COR-L47 (cell line): ENCODE measurements around the gene TSPAN10.

ENCODE experiments used
- DNase-seq: peaks from one replicate; lab custom pipeline; 2025; lab: John Stamatoyannopoulos, UW

Gene TSPAN10

DNA sequence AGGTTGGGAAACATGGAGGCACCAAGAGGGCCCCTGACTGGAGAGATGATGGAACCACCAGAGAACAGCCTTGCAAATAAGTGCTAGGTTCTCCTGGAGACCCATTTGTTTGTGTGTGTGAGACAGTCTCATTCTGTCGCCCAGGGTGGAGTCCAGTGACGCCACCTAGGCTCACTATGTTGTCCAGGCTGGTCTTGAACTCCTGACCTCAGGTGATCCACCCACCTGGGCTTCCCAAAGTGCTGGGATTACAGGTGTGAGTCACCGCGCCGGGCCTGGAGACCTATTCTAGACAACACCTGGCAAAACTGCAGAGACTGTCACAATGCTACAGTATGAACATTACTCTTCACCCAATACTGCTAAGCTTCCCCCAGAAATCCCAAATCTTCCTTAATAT, 1.6 kb upstream of the TSPAN10 start:
- no peak for DNase-seq

DNA sequence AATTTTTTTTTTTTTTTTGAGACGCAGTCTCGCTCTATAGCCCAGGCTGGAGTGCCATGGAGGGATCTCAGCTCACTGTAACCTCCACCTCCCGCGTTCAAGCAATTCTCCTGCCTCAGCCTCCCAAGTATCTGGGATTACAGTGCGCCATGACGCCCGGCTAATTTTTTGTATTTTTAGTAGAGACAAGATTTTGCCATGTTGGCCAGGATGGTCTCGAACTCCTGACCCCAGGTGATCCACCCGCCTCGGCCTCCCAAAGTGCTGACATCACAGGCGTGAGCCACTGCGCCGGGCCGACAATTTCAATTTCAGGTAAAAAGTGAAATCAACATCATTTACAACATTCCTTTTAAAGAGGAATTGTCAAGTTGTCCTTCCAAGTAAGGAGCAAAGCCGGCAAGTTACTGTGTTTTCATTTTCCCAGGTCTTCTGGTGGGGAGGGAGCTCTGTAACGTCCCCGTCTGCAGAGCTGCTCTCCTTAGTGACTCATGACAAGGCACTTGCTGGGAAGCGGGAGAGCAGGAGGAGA, 957 bp upstream of the TSPAN10 start:
- DNase-seq = no peak

DNA sequence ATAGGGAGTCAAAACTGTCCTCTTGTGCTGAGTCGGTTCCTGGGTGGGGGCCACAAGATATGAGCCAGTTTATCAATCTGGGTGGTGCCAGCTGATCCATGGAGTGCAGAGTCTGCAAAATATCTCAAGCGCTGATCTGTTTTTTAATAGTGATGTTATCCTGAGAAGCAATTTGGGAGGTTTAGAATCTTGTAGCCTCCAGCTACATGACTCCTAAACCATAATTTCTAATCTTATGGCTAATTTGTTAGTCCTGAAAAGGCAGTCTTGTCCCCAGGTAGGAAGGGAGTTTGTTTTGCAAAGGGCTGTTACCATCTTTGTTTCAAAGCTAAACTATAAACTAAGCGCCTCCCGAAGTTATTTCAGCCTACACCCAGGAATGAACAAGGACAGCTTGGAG, 1.7 kb downstream of the TSPAN10 start:
- DNase-seq = no peak

DNA sequence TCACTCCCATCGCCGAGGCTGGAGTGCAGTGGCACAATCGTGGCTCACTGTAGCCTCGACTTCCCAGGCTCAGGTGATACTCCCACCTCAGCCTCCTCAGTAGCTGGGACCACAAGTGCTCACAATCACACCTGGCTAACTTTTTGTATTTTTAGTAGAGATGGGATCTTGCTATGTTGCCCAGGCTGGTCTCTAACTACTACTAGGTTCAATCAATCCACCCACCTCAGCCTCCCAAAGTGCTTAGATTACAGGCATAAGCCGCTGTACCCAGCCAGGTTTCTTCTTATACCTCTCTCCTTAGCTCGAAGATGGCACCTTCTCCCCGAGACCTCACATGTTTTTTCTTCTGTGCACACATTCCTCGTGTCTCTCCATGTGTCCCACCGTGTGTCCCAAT, 3.0 kb downstream of the TSPAN10 start:
- no peak for DNase-seq

DNA sequence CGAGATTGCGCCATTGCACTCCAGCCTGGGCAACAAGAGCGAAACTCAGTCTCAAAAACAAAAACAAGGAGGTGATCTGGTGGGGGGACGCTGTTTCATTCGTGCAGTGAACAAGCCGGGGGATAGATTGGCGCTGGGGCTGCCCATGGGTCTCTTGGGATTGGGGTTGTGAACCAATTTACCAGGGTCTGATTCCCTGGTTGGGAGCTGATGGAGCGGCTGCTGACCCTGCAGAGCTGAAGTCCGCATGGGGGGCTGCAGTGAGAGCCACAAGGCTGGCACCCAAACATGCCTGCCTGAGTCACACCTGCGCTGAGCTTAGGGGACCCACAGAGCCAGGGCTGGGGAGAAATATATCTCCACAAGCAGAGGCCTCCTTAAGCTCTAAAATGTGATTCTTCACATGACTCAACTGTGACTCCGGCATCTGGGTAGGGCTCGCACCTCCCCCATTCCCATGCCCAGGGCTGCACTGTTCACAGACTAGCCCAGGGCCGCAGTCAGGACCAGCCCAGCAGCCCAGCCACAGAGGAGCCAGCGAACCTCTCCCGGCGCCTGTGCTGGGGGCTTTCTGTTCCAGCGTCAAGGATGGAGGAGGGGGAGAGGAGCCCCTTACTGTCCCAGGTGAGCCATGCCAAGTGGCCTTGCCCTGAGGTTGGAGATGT, 5.0 kb downstream of the TSPAN10 start:
- DNase-seq = no peak

DNA sequence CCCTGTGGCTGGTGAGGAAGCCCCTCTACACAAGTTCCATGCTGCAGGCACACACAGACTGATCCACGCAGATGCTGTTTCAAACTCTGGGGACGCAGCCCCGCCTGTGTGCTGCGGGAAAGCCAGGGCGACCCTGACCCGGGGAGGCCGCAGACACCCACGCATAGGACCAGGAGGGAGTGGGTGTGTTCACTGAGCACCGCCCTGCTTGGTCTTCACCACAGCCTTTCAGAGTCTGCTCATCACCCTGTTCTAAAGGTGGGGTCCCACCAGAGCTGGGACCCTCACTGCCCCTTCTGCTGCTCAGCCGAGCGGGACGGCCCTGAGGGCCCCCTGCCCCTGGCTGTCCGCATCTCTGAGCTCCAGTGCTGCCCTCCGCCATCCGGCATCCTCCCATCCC, 7.5 kb downstream of the TSPAN10 start:
- no peak for DNase-seq

DNA sequence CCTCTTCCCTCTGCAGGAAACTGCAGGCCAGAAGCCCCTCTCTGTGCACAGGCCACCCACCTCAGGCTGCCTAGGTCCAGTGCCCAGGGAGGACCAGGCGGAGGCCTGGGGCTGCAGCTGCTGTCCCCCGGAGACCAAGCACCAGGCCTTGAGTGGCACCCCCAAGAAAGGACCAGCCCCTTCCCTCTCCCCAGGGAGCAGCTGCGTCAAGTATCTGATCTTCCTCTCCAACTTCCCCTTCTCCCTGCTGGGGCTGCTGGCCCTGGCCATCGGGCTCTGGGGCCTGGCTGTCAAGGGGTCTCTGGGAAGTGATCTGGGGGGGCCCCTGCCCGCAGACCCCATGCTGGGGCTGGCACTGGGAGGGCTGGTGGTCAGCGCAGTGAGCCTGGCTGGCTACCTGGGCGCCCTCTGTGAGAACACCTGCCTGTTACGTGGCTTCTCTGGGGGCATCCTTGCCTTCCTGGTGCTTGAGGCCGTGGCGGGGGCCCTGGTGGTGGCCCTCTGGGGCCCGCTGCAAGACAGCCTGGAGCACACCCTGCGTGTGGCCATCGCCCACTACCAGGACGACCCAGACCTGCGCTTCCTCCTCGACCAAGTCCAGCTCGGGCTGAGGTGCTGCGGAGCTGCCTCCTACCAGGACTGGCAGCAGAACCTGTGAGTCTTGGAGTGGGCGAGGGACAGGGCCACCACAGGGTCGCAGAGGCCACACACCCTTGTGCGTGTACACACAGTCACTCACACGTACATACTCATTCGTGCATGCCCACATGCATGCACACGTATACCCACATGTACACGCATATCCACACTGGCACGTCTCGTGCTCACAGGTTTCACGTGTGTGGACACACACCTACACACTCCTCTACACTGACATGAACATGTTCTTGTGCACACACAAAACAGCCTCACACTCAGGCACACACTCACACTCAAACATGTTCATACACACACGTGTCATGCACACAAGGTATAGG, 8.3 kb downstream of the TSPAN10 start:
- no peak for DNase-seq

DNA sequence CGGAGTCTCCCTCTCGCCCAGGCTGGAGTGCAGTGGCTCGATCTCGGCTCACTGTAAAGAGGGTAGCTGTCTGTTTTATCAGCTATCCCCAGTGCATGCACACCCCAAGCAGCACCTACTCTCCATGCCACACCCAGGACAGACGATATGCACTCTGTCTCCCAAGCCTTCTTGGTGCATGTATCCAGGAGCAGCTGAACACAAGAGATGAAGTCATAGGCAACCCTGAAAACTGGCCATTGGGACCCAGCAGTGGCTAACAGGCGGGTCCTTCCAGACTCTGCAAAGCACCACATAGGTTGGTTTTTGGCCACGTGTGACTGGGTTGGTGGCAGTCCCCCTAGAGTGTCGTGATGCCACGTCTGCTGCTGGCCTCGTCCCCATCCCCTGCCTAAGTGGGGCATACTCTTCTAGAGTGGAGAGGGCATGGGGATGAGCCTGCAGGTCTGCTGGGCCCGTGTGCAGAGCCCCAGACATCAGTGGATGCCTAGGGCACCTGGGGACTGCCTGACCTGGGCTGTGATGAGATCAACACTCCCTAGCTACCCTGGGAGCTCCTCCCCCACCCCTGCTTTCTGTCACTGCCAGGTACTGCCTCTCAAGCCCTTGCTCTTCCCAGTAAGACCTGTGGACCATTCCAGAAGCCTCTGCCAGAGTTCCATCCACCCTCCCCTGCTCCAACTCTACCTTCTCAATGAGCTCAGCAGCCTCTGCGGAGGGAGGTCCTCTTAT, 10.0 kb downstream of the TSPAN10 start:
- DNase-seq = no peak

DNA sequence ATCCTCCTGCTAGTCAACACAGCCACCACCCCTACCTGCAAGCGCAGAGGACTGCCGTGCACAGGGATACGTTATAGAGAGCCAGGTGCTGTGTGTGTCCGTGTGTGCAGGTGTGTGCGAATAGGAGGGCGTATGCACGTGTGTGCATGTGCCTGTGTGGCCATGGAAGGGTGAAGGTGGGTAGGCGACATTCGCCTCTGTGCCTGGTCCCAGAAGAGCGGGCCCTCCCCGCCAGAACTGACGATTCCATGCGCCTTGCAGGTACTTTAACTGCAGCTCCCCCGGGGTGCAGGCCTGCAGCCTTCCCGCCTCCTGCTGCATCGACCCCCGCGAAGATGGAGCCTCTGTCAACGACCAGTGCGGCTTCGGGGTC, 10.6 kb downstream of the TSPAN10 start:
- DNase-seq = no peak

DNA sequence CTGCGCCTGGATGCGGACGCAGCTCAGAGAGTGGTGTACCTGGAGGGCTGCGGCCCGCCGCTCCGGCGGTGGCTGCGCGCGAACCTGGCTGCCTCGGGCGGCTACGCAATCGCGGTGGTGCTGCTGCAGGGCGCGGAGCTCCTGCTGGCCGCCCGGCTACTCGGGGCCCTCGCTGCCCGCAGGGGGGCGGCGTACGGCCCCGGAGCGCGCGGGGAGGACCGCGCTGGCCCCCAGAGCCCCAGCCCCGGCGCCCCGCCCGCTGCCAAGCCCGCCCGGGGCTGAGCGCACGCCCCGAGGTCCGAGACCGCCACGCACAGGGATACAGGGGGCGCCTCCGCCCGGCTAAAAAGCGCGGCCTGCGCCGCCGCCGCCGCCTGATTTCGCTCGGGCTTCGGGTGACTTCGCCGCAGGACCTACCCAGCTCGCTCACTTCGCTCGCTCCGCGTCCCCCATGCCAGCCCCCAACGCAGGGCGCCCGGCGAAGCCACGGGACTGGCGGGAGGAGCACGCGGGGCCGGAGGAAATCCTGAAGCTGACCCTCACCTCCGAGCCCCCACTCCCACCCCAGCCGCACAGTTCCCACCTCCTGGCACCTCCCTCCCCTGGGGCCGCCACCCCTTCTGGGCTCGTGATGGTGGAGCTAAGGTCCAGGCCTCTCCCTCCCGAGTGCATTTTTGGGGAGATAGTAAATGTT, 11.2 kb downstream of the TSPAN10 start:
- DNase-seq = no peak

DNA sequence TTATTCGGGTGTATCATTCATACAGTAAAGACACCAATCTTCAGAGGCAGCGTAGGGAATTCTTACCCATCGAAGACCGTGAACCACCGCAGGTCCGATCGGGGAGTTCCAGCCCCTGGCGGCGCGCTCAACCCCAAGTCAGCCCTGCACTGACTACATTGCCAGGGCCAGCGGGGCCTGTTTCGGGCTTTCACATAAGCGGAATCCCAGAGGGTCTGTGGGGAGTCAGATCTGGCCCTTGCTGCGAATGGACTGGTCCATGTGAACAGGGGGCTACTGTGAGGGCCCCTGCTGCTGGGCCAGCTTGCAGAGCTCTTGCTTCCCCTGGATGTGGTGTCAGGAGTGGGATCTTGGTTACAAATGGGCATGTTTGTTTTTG, 11.7 kb downstream of the TSPAN10 start:
- DNase-seq = no peak

DNA sequence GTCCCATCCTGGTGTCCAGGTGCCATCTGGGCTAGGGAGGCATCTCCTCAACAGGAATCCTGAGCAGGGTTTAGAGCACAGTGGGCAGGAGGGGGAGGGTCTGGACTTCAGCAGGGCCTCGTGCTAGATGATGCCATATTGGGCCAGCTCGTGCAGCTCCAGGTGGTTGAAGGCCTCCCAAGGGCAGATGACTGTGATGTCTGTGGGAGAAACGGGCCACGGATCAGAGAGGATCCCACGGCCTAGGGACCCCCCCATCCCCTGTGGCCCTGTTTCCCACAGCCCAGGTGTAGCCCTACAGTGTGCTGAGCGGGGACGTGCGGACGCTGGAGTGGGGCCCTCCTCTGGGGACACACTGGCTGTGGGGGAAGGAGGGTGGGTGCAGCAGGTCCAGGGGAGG, 14.0 kb downstream of the TSPAN10 start:
- no peak for DNase-seq

DNA sequence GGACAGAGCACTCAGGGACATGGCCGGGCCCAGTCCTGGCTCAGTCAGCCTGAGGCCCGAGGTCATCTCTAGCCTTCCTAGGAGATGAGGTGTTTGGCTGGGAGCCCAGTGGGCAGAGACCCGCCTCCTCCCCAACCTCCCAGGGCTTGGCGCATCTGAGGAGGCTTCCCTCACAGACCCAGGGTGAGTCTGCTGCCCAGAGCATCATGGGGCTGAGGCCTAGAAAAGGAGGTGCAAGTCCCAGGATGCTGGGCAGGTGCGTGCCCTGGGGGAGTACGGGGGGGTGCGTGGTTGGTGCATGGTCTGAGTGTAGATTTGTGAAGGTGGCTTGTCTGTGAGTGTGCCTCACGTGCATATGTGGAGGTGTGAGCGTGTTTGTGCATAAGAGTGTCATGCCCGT, 14.7 kb downstream of the TSPAN10 start:
- DNase-seq = no peak

DNA sequence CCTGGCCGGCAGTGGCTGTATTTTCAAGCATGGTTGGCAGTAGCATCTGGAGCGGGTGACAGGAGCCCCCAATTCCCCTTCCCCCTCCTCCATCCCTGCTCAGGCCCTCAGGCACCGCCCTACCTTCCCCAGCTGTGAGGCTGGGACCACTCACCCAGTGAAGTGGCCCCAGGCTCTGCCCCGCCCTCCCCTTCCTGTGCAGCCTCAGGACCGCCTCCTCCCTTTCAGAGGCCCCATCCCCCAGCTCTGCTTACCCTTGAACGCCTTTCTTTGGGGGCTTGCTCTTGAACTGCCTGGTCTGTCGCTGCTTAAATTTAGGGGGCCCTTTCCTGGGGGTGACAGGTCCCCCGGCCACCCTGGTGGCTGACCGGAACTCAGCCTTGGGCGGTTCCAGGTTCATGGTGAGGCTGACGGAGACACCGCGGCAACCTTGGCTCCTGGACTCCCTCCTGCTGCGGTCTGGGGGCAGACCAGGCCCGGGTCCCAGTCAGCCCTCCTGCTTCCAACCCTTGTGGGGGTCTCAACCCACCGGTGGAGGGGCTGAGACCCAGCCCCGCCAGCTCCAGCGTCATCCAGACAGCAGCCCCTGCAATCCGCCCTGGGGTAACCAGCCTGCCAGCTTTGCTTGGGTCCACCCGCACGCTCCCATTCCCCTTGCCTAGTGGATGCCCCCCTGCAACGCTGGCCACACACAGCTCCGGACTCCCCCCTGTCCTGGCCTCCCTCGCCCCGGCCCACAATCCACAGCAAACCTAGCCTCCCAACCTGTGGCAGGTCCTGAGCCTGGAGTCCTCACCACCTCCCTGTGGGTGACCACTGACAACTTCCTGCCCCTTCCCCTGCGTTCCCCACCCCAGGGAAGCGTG, 16.1 kb downstream of the TSPAN10 start:
- no peak for DNase-seq

DNA sequence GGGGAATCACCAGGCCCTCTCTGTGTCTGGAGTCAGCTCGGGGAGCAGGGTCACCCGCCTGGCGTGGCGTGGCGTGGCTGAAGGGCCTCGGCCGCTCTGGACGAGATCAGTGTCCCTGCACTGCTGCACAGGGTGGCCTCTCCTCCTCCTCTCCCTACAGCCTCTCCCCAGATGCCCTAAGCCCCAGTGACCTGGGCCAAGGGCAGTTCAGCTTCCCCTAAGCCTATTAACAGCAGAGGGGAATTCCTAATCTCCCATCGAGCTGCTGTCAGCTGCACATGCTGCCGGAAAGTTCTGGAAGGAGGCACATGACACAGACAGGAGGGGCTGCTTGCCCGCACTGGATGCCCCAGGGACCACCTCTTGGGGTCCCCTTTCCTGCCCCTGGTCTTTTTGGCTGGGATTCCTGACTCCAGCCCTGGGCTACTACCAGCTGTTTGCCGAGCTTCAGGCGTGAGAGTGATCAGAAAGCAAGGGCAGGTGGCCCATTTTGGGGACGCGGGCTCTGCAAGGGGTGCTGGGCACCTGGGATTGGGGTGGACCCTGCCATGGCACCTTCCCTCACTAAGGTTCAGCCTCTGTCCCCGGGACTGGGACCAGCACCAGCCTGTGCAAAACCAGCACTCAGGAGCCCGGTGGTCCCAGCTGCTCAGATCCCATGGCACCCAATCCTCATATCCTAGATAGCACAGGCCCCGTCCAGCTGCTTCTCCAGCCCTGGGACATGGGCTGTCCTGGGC, 18.6 kb downstream of the TSPAN10 start:
- no peak for DNase-seq

DNA sequence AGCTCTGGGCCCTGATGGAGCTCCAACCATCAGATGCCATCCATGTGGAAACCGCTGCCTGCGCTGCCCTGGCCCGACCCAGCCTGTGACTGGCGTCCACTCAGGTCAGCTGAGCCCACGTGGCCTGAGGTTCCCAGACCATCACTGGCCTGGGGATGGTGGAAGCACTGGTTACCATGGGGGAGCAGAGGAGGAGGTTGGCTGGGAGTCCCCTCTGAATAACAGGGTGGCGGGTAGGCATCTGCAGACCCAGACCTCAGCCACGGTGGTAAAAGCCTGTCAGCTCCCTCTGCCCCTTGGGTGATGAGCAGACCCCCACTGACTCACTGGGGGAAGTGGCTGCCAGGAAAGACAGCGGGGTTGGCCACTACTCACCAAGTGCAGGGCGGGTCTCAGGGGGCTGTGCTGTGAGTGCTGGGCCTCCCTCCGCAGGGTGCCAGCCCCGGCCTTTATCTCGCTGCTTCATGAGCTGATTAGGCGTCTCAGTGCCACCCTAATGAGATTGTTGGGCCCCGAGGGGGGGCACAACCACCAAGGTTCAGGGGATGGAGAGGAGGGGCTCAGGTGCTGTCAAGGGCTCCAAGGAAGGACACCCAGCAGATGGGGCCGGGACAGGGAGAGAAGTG, 19.2 kb downstream of the TSPAN10 start, which contains the start of gene PDE6G:
PDE6G (minus strand) TSS at position 425 of the 626 bp plus-strand sequence. CDS start 3,237 bp downstream, outside the sequence.
- DNase-seq = no peak

DNA sequence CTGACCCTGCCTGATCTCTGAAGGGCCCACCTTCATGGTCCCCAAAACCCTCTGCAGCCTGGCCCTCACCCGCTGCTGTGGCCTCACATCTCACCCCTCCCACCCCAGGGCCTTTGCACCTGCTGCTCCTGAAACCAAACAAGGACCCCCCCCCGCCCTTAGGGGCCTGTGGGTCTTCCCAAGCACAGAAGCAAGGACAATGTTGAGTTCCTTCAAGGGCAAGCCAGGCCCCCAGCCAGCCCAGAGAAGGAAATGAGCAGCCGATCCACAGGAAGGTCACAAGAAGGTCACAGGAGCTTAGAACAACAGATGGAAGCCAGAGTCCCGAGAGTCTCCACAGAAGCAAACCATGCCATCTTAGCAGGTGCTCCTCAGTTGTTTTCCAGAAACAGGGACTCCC, 19.8 kb downstream of the TSPAN10 start:
- no peak for DNase-seq

DNA sequence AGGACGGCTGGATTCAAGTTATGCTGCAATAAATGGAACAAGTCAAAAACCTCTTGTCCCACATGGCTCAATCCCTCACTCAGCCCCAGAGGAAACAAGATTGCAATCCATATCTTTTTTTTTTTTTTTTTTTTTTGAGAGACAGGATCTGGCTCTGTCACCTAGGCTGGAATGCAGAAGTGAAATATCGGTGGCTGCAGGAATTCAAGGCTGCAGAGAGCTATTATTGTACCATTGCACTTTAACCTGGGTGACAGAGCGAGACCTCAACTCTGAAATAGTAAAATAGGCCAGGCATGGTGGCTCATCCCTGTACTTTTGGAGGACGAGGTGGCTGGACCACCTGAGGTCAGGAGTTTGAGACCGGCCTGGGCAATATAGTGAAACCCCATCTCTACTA, 22.0 kb downstream of the TSPAN10 start:
- no peak for DNase-seq

DNA sequence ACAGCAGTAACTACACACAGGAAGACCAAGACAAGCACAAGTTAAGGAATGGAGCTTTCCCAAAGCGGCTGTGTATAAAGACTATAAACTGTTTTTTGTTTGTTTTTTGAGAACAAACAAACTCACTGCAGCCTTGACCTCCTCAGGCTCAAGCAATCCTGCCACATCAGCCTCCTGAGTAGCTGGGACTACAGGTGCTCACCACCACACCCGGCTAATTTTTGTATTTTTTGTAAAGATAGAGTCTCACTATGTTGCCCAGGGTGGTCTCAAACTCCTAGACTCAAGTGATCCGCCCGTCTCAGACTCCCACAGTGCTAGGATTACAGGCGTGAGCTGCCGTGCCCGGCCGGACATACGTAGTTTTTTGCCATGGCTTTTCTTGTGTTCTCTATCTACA, 23.4 kb downstream of the TSPAN10 start:
- DNase-seq = no peak

DNA sequence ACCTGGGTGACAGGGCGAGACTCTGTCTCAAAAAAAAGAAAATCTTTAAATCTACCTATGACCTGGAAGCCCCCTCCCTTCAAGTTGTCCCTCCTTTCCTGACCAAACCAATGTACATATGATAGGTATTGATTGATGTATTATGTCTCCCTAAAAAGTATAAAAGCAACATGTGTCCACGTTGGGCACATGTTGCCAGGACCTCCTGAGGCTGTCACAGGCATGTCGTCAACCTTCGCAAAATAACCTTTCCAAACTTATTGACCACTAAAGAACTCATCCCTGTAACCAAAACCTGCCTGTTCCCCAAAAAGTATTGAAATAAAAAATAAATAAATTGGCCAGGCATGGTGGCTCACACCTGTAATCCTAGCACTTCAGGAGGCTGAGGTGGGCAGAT, 25.0 kb downstream of the TSPAN10 start:
- DNase-seq = no peak
